PC-9 (cell line): ENCODE results near the gene NFIA.

Experiments used
- EZH2 ChIP-seq: fragments of 200-600 bp; sonication (generic); IDR thresholded peaks from 2 replicates; pipeline ENCODE4 v1.8.0; 2017; ENCODE audit warnings: antibody characterized with exemption, low read depth
- TF ChIP-seq, protein P1 (sequence below): fragments of 200-600 bp; sonication (generic); conservative IDR thresholded peaks from 2 replicates; pipeline ENCODE4 v1.6.1; 2017; ENCODE audit warnings: mixed run types, antibody characterized with exemption, mild to moderate bottlenecking, moderate library complexity

DNA sequence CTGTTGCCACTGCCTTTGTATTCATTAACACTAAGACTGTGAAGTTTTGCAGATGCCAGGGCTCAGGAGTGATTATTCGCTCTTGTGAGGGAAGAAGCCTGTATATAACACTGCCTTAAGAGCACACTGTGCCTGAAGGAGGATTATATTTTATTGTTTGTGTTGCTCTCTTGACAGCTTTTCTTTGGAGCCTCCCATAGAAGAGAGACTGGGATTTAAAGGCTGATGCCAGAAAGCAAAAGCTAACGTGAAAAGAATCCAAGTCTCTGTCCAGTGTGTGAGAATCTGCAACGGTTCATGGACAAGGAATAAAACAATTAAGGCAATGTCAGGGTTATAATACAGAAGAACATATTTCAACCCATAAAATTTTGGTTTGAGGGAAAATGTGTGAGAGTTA, 316.8 kb downstream of the NFIA start:
- TF ChIP-seq, protein P1, sequence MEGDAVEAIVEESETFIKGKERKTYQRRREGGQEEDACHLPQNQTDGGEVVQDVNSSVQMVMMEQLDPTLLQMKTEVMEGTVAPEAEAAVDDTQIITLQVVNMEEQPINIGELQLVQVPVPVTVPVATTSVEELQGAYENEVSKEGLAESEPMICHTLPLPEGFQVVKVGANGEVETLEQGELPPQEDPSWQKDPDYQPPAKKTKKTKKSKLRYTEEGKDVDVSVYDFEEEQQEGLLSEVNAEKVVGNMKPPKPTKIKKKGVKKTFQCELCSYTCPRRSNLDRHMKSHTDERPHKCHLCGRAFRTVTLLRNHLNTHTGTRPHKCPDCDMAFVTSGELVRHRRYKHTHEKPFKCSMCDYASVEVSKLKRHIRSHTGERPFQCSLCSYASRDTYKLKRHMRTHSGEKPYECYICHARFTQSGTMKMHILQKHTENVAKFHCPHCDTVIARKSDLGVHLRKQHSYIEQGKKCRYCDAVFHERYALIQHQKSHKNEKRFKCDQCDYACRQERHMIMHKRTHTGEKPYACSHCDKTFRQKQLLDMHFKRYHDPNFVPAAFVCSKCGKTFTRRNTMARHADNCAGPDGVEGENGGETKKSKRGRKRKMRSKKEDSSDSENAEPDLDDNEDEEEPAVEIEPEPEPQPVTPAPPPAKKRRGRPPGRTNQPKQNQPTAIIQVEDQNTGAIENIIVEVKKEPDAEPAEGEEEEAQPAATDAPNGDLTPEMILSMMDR = no peak
- TF ChIP-seq EZH2 = no peak
